Measurements from ENCODE around the gene SOX13.

The SOX13 gene

DNA sequence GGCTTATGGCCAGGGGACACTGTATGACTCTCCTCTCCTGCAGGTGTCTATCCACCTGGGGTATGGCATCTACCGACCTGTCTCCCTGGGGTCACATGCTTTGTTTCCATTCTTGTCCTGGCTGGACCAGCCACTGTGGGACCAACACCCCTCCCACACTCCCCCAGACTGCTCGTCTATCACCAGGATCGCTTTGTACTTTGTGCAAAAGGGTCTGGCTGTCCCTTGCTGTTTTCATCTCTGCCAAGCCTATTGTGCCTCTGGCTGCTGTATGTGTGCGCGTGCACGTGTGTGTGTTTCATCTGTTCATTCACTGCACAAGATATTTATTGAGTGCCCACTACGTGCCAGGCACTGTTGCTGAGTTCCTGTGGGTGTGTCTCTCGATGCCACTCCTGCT is 53.5 kb downstream of the SOX13 start:
- no peak for DNase-seq (ENCODE audit: low spot score)
- TF ChIP-seq, protein P1, sequence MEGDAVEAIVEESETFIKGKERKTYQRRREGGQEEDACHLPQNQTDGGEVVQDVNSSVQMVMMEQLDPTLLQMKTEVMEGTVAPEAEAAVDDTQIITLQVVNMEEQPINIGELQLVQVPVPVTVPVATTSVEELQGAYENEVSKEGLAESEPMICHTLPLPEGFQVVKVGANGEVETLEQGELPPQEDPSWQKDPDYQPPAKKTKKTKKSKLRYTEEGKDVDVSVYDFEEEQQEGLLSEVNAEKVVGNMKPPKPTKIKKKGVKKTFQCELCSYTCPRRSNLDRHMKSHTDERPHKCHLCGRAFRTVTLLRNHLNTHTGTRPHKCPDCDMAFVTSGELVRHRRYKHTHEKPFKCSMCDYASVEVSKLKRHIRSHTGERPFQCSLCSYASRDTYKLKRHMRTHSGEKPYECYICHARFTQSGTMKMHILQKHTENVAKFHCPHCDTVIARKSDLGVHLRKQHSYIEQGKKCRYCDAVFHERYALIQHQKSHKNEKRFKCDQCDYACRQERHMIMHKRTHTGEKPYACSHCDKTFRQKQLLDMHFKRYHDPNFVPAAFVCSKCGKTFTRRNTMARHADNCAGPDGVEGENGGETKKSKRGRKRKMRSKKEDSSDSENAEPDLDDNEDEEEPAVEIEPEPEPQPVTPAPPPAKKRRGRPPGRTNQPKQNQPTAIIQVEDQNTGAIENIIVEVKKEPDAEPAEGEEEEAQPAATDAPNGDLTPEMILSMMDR (IDR thresholded peaks at IDR 0.05) = no peak
- Histone ChIP-seq H3K27ac (peak overlapping the region in 1 of 2 donors; percentile 88), H3K4me3 (no peak overlapping the region)

DNA sequence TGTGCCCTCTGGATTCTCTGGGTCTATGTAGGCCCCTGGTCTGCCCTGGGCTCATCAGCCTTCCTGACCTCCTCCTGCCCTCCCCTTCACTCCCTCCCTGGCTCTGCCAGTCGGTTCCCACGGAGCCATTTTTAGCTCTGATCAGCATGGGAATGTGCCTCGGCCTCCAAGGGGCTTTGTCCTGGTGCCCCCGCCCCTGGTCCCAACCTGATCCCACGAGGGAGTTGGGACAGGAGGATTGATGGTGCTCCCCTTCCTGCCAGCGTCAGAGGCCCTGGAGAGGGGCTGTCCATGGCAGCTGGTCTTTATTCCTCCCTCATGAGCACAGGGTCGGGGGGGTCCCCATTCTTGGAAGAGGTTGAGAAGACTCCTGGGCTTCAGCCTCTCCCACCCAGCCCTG is 54.0 kb downstream of the SOX13 start:
- peak overlapping the region; percentile 14 for H3K4me3 ChIP-seq
- TF ChIP-seq, protein P1 (IDR thresholded peaks at IDR 0.05) = no peak
- no peak for DNase-seq (ENCODE audit: low spot score)
- H3K27ac ChIP-seq = peak overlapping the region; percentile 4 to 88

DNA sequence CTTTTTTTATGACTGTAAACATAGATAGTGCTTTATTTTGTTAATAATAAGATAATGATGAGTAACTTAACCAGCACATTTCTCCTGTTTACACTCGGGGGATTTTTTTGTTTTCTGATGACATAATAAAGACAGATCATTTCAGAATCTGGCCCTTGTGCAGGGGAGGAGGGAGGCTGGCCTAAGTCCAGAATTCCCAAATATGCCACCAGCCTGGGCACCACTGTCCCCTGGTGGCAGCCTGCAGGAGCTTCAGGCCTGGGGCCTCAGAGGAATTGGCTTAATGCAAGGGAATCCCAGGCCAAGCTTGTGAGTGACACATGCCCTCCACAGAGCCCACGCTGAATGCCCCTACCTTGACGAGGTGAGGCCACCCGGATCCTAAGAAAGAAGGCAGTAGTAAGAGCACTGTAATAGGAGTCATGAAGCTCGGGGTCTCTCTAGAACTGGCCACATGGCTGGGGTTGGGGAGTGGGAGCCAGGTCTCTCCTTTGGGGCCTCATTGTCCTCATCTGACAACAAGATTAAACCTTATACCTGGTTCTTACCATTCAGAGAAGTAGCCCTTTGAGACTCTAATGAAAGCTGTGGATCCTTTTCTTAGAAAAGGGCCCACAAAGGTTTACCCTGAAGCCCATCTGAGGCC is 54.8 kb downstream of the SOX13 start:
- DNase-seq (ENCODE audit: low spot score) = peak; percentile 83
- Histone ChIP-seq H3K4me3 (peak overlapping the region; percentile 14), H3K27ac (peak overlapping the region; percentile 4 to 57)
- TF ChIP-seq, protein P1 (IDR thresholded peaks at IDR 0.05) = peak; percentile 98

- no peak for DNase-seq (ENCODE audit: low spot score)
- TF ChIP-seq, protein P1 (IDR thresholded peaks at IDR 0.05) = no peak
- H3K27ac ChIP-seq = peak overlapping the region in 1 of 2 donors; percentile 42
- H3K4me3 ChIP-seq = peak overlapping the region; percentile 56
These were observed 55.6 kb downstream of the SOX13 start for GRCh38 chr1:204128464-204128963.

- Histone ChIP-seq H3K27ac (peak overlapping the region in 1 of 2 donors; percentile 42), H3K4me3 (peak overlapping the region; percentile 56)
- TF ChIP-seq, protein P1 (IDR thresholded peaks at IDR 0.05) = peak; percentile 99
- peak; percentile 83 for DNase-seq (ENCODE audit: low spot score)
These were observed 56.3 kb downstream of the SOX13 start for GRCh38 chr1:204128964-204129896.

DNA sequence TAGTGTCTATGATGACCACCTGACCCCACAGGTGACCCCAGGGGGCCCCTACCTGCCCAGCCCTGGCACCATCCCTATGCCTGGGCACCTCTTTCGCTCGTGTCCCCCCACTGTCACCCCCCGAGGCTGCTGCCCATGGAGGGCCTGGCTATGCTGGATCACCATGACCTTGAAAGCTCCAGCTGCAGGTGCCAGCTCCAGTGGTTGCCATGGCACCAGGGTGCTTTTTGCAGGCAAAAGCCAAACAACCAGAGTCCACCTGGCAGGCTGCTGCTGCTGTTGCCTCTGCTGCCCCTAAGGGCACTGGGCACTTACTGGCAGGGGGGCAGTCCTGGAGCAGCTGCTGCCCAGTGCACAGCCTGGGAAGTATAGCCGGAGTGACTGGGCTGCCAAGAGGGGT is 57.3 kb downstream of the SOX13 start:
- Histone ChIP-seq H3K4me3 (no peak overlapping the region), H3K27ac (peak overlapping the region in 1 of 2 donors; percentile 51)
- DNase-seq (ENCODE audit: low spot score) = no peak
- TF ChIP-seq, protein P1 (IDR thresholded peaks at IDR 0.05) = no peak

All from coronary artery (tissue), 2 donors.